Sigmoid colon (tissue), 4 donors: ENCODE measurements around the gene HLA-B.

Source experiments
- EP300 ChIP-seq, 4 donors: sonication (generic); formaldehyde crosslinking; IDR thresholded peaks; one replicate each; pipeline ENCODE4 v1.6.1; 2017; ENCODE audit warnings: antibody characterized with exemption in 4 of 4
- POLR2A ChIP-seq, 2 donors: fragments of 450-650 bp; IDR thresholded peaks; one replicate each; pipeline ENCODE4 v1.6.1; 2016; ENCODE audit warnings: antibody characterized with exemption in 2 of 2, mild to moderate bottlenecking in 2 of 2, moderate library complexity in 2 of 2
- POLR2AphosphoS5 ChIP-seq, 4 donors: sonication (generic); formaldehyde crosslinking; IDR thresholded peaks; one replicate each; pipeline ENCODE4 v1.6.1; 2017; ENCODE audit warnings: antibody characterized with exemption in 4 of 4
- TF ChIP-seq, protein P1 (sequence below), 4 experiments: fragments of 450-650 bp in 3 of 4; fragments of 200-600 bp in 1 of 4; IDR thresholded peaks; one replicate each; pipeline ENCODE4 v1.5.1; 2016 to 2019; ENCODE audit warnings: antibody characterized with exemption in 4 of 4, mild to moderate bottlenecking in 3 of 4, moderate library complexity in 2 of 4

DNA sequence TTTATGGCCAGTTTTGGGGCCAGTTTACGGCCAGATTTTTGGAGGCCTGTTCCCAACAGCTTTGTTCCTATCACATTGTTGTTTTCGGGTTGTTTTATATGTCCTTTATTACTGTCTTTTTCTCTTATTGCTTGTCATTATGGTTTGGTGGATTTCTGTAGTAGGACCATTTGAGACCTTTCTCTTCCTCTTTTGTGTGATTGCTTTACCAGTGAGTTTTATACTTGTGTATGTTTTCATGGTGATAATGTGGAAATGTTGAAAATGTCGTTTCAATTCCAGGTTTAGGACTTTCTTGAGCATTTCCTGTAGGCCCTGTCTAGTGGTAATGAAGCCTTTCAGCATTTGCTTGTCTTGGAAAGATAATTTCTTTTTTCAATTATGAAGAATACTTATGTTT is 17.8 kb downstream of the HLA-B start:
- TF ChIP-seq, protein P1, sequence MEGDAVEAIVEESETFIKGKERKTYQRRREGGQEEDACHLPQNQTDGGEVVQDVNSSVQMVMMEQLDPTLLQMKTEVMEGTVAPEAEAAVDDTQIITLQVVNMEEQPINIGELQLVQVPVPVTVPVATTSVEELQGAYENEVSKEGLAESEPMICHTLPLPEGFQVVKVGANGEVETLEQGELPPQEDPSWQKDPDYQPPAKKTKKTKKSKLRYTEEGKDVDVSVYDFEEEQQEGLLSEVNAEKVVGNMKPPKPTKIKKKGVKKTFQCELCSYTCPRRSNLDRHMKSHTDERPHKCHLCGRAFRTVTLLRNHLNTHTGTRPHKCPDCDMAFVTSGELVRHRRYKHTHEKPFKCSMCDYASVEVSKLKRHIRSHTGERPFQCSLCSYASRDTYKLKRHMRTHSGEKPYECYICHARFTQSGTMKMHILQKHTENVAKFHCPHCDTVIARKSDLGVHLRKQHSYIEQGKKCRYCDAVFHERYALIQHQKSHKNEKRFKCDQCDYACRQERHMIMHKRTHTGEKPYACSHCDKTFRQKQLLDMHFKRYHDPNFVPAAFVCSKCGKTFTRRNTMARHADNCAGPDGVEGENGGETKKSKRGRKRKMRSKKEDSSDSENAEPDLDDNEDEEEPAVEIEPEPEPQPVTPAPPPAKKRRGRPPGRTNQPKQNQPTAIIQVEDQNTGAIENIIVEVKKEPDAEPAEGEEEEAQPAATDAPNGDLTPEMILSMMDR (IDR thresholded peaks at IDR 0.05) = no peak
- no peak for TF ChIP-seq POLR2A (IDR thresholded peaks at IDR 0.05)
- no peak for TF ChIP-seq POLR2AphosphoS5 (IDR thresholded peaks at IDR 0.05)
- TF ChIP-seq EP300 (IDR thresholded peaks at IDR 0.05) = no peak
